IPS-18a (cell line): Measurements from ENCODE around the gene GRIN1.

ENCODE experiments used
- H3K27ac ChIP-seq: one replicate; pipeline ENCODE4 v1.5.1; 2013; ENCODE audit warnings: low read length
- H3K27me3 ChIP-seq: one replicate; pipeline ENCODE4 v1.6.1; 2013; ENCODE audit warnings: mild to moderate bottlenecking, low read length; ENCODE audit not compliant: control insufficient read depth, insufficient read depth
- H3K36me3 ChIP-seq: one replicate; pipeline ENCODE4 v1.6.1; 2013; ENCODE audit warnings: low read depth, low read length; ENCODE audit not compliant: control insufficient read depth
- H3K4me1 ChIP-seq: one replicate; pipeline ENCODE4 v1.6.1; 2013; ENCODE audit warnings: low read depth, low read length; ENCODE audit not compliant: control insufficient read depth
- H3K4me3 ChIP-seq: one replicate; pipeline ENCODE4 v1.5.1; 2013; ENCODE audit warnings: low read length
- H3K9ac ChIP-seq: one replicate; pipeline ENCODE4 v1.6.1; 2013; ENCODE audit warnings: mild to moderate bottlenecking, low read length, moderate library complexity
- H3K9me3 ChIP-seq: one replicate; pipeline ENCODE4 v1.6.1; 2013; ENCODE audit warnings: low read depth, low read length; ENCODE audit not compliant: control insufficient read depth

The GRIN1 gene

DNA sequence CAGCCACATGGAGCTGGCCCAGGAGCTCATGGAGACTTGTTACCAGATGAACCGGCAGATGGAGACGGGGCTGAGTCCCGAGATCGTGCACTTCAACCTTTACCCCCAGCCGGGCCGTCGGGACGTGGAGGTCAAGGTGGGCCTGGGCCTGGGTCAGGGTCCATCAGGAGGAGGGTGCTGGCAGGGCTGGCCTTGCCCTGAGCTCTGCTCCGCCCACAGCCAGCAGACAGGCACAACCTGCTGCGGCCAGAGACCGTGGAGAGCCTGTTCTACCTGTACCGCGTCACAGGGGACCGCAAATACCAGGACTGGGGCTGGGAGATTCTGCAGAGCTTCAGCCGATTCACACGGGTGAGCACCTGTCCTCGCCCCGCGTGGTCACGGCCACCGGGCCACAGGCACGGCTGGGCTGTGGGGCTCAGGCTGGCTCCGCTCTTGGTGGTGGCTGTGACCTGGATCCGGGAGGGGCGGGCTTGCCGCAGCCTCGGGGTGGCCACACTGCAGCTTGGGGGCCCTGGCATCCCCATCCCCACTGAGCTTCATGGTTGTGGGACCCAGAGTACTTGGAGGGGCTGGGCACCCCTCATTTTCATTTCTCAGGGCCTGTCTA, 31.5 kb upstream of the GRIN1 start:
- Histone ChIP-seq H3K27me3 (no peaks in the 10 kb centered on the region), H3K4me3 (no peak overlapping the region), H3K4me1 (no peaks in the 10 kb centered on the region), H3K9me3 (no peaks in the 10 kb centered on the region), H3K27ac (no peak overlapping the region), H3K36me3 (peaks cover 16% of the 10 kb centered on the region), H3K9ac (no peak overlapping the region)

DNA sequence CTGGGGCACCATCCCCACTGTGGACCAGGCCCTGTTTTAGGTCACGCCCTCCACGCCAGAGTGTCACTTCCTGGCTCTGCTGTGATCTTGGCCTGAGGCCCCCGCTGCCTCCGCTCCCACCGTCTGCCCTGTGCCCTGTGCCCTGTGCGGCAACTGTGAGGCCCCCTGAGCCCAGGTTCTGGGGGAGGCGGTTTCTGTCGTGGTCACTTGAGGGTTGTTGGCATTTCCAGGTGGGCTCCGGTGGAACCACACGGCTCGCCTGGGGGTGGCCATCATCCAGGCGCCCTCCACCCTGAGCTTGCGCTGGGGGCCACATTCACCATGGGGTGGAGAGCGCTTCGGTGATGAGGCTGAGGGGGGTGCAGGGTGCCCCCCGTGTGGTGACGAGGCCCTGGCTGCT, 31.0 kb upstream of the GRIN1 start:
- H3K27me3 ChIP-seq, result no peaks in the 10 kb centered on the region
- no peak overlapping the region for H3K27ac ChIP-seq
- H3K9ac ChIP-seq, result no peak overlapping the region
- H3K4me3 ChIP-seq, result no peak overlapping the region
- no peaks in the 10 kb centered on the region for H3K4me1 ChIP-seq
- no peaks in the 10 kb centered on the region for H3K9me3 ChIP-seq
- H3K36me3 ChIP-seq, result peaks cover 10% of the 10 kb centered on the region

DNA sequence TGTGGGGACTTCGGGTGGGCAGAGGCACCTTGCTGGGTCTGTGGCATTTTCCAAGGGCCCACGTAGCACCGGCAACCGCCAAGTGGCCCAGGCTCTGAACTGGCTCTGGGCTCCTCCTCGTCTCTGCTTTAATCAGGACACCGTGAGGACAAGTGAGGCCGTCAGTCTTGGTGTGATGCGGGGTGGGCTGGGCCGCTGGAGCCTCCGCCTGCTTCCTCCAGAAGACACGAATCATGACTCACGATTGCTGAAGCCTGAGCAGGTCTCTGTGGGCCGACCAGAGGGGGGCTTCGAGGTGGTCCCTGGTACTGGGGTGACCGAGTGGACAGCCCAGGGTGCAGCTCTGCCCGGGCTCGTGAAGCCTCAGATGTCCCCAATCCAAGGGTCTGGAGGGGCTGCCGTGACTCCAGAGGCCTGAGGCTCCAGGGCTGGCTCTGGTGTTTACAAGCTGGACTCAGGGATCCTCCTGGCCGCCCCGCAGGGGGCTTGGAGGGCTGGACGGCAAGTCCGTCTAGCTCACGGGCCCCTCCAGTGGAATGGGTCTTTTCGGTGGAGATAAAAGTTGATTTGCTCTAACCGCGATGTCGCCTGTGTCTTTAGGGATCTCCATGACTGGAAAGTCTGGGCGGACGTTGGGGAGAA, 30.2 kb upstream of the GRIN1 start:
- H3K9ac ChIP-seq, result no peak overlapping the region
- no peak overlapping the region for H3K27ac ChIP-seq
- H3K4me3 ChIP-seq, result no peak overlapping the region
- no peaks in the 10 kb centered on the region for H3K4me1 ChIP-seq
- H3K36me3 ChIP-seq, result peaks cover 2% of the 10 kb centered on the region
- H3K9me3 ChIP-seq, result no peaks in the 10 kb centered on the region
- no peaks in the 10 kb centered on the region for H3K27me3 ChIP-seq

- Histone ChIP-seq H3K4me3 (no peak overlapping the region), H3K27me3 (peaks cover 4% of the 10 kb centered on the region), H3K9ac (no peak overlapping the region), H3K4me1 (no peaks in the 10 kb centered on the region), H3K9me3 (no peaks in the 10 kb centered on the region), H3K27ac (no peak overlapping the region), H3K36me3 (no peaks in the 10 kb centered on the region)
Measured at GRCh38 chr9:137109250-137110146, 29.5 kb upstream of the GRIN1 start.

DNA sequence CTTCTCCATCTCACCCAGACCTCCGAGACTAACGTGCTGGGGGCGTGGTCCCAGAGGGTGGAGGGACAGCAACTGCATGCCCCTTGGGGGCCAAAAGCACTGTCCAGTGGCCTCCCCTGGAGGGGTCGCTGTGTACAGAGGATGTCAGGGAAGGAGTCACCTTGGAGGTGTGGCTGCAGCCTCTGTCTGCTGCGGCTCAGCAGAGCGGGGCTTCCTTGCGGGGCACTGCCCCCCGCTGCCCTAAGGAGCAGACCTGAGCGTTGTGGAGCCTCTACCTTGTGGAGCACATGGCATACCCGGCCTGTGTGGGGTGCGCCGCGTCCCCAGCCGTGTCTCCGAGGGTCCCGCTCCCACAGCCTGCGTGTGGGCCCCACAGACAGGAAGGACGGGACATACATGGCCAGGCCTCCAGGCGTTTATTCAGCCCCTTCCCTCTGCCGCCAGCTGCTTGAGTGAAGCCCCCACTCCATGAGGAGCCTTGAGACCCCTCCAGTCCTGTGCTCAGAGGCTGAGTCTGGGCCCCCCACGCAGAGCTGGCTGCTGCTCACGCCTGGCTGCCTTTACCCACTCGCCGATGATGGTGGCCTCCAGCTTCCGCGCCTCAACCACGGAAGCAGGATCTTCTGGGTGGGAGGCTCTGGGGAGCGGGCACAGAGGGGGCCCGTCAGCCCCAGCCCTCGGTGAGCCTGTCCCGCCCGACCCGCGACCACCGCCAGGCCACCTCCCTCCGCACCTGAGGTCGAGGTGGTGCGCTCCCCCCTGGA, 28.6 kb upstream of the GRIN1 start:
- Histone ChIP-seq H3K4me3 (no peak overlapping the region), H3K27ac (no peak overlapping the region), H3K9ac (no peak overlapping the region), H3K9me3 (no peaks in the 10 kb centered on the region), H3K27me3 (peaks cover 12% of the 10 kb centered on the region), H3K4me1 (no peaks in the 10 kb centered on the region), H3K36me3 (no peaks in the 10 kb centered on the region)

DNA sequence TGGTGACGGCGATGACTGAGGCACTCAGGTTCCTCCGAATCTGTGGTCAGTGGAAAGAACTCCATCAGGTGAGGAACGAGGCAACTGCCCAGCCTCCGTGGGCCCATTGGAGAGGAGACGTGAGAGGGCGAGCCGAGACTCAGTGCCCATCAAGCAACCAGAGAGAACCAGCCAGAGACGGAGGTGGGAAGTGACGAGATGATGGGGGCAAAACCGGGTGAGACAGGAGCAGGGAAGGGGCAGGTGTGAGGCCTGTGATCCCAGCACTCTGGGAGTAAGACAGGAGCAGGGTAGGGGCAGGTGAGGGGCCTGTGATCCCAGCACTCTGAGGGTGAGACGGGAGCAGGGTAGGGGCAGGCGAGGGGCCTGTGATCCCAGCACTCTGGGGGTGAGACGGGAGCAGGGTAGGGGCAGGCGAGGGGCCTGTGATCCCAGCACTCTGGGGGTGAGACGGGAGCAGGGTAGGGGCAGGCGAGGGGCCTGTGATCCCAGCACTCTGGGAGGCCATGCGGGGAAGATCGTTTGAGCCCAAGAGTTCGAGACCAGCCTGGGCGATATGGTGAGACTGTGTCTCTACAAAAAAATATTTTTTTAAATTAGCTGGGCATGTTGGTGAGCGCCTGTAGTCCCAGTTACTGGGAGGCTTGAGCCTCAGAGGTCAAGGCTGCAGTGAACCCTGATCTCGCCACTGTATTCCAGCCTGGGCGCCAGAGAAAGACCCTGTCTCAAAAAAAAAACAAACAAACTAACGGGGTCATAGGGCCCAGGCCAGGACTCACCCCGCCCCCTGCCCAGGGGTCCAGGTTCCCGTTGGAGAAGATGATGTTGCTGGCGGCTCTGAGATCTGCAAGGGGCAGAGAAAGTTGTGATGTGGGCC, 27.8 kb upstream of the GRIN1 start:
- Histone ChIP-seq H3K27ac (no peak overlapping the region), H3K4me1 (no peaks in the 10 kb centered on the region), H3K9me3 (no peaks in the 10 kb centered on the region), H3K9ac (no peak overlapping the region), H3K36me3 (no peaks in the 10 kb centered on the region), H3K4me3 (no peak overlapping the region), H3K27me3 (peaks cover 21% of the 10 kb centered on the region)

DNA sequence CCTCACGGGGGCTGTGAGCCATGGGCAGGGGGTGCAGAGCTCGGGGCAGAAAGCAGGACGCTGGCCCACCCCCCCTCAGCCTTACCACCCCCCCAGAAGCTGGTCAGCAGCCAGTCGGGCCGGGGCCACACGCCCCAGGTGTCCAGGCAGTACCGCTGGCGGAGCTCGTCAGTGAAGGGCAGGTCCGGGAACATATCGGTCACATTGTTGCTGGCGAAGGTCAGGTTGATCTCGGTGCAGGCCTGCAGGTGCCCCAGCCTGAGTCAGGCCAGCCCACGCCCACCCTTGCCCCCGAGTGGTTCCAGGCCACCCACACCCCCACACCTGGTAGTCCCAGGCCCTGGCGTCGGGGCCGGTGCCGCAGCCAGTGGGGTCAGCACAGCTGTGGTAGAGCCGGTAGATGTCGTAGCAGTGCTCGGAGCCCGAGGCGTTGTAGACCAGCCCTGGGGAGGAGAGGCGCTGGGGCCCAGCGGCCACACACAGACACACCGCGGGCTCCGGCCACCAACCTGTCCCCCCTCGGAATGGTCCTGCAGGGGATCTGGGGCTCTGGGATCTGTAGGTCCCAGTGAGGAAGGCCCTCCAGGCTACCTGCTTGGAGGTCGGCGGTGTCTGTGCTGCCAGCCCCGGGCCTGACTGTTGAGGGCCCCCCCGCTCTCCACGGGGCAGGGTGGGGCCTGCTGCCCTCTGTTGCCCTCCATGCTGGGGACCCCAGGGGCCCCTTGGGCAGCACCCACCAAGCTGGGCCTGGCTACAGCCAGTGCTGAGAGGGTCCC, 27.0 kb upstream of the GRIN1 start:
- H3K27ac ChIP-seq, result no peak overlapping the region

DNA sequence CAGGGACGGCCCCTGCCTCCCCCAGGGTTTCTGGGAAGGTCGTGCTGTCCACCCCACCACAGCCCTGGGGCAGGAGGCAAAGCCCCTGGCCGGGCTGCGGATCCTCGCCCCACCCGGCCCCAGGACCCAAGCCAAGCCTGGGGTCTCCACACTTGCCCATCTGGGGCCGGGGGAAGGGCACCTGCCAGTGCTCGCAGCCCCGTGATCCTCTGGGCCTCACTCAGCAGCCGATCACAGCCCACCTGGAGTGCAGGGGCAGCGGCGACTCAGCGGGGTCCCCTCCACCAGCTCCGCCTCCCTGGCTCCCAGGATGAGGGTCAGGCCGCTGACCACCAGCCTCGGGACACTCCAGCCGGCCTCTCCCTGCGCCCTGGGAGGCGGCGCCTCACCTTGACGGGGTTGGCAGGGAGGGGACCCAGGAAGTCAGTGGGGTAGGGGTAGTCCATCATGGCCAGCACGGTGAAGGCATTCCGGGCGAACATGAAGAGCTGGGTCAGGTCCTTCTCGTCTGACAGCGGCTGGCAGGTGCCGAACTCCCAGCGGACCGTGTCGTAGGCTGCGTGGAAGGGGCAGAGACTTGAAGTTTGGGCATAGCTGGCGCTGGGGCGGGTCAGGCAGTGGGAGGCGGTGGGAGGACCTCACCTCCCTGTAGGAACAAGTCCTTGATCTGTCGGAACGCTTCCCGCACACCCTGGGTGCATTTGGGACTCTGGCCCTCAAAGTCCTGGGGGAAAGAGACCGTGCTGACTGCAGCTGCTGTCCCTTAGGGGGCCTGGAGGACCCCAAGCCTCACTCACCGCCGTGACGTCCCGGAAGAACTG, 26.2 kb upstream of the GRIN1 start:
- no peak overlapping the region for H3K9ac ChIP-seq
- no peaks in the 10 kb centered on the region for H3K9me3 ChIP-seq
- H3K4me3 ChIP-seq, result no peak overlapping the region
- no peaks in the 10 kb centered on the region for H3K4me1 ChIP-seq
- H3K27me3 ChIP-seq, result peaks cover 23% of the 10 kb centered on the region
- no peaks in the 10 kb centered on the region for H3K36me3 ChIP-seq
- no peak overlapping the region for H3K27ac ChIP-seq

More for the DNA sequence above, 27.0 kb upstream of the GRIN1 start:
- no peaks in the 10 kb centered on the region for H3K4me1 ChIP-seq
- no peak overlapping the region for H3K9ac ChIP-seq
- H3K4me3 ChIP-seq, result no peak overlapping the region
- H3K36me3 ChIP-seq, result no peaks in the 10 kb centered on the region
- peaks cover 23% of the 10 kb centered on the region for H3K27me3 ChIP-seq
- H3K9me3 ChIP-seq, result no peaks in the 10 kb centered on the region

GRCh38 chr9:137113385-137114159, 25.4 kb upstream of the GRIN1 start:
- Histone ChIP-seq H3K4me3 (no peak overlapping the region), H3K27ac (no peak overlapping the region), H3K27me3 (peaks cover 23% of the 10 kb centered on the region), H3K36me3 (no peaks in the 10 kb centered on the region), H3K9me3 (no peaks in the 10 kb centered on the region), H3K4me1 (no peaks in the 10 kb centered on the region), H3K9ac (no peak overlapping the region)
